ENCODE data around the gene KIAA0753. TPM values are rescaled to one million over a fixed set of nuclear protein-coding genes. Genes with fewer than 3 reads are reported as not detected.

KIAA0753 gene
- total and polyA plus RNA-seq, 2 of the 13 experiments (the other 11 are each of a cell fraction or from before 2014, with no cell fraction given), result 5.2 to 9.1 TPM

DNA sequence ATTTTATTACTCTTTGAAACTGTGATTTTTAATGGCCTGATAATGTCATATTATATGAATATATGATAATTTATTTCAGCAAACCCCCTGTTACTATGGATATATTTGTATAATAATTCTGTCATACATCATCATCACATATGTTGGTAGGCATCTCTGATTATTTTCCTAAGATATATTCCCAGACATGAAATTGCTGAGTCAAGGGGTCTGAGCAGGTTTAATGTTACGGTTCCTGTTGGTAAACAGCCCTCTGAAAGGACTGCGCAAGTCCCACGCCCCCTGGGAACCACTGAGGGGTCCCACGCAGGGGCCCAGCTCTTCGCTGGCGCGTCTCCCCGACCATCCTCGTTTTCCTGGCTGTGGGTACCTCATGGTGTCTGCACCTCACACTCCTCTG, 48.4 kb upstream of the KIAA0753 start:
- H3K4me3 ChIP-seq (replicated peaks in 1 of 3; ENCODE audit: insufficient read depth in 1 of 3, low read depth in 2 of 3, low read length in 3 of 3), result no peak overlapping the region
- ATAC-seq, result no peak
- no peak overlapping the region for H3K4me2 ChIP-seq (ENCODE audit: low read depth, low read length)
- H3K9ac ChIP-seq (ENCODE audit: insufficient read depth, low read depth, low read length), result no peak overlapping the region
- BruUV-seq (replicated peaks), result no TSS peak
- POLR2A ChIA-PET, result interaction anchor here (1.4 to 2.1 kb wide), 3 partner anchors 11 to 24 kb away, joined by 3 to 9 read pairs (median 4); partner anchors contain the start of gene SLC13A5
- no peaks in the 10 kb centered on the region for H3K9me3 ChIP-seq (ENCODE audit: low read length)
- peaks cover 11 to 47% of the 10 kb centered on the region in 2 experiments for H3K36me3 ChIP-seq (replicated peaks in 1 of 2; ENCODE audit: control insufficient read depth in 1 of 2, insufficient read depth in 2 of 2, low read length in 2 of 2)
- no peak for DNase-seq (ENCODE audit: low spot score)
- no peaks in the 10 kb centered on the region for H4K20me1 ChIP-seq (ENCODE audit: insufficient read depth, low read length)
- no peaks in the 10 kb centered on the region for H3K27me3 ChIP-seq (ENCODE audit: control insufficient read depth in 1 of 2, insufficient read depth in 2 of 2, low read length in 2 of 2)
- H3K79me2 ChIP-seq (ENCODE audit: insufficient read depth, low read length), result no peaks in the 10 kb centered on the region
- H3K27ac ChIP-seq (ENCODE audit: extremely low read length, insufficient read depth, low read length), result no peak overlapping the region
- H3K4me1 ChIP-seq (ENCODE audit: insufficient read depth, low read length), result peaks cover 40% of the 10 kb centered on the region
- WGBS (ENCODE audit: low lambda C conversion rate), result 93% methylated on average over 9 of the region's 9 CpGs
- no peak for FAIRE-seq
- TF ChIP-seq ZFP62 (CRISPR knock-in tag; IDR thresholded peaks at IDR 0.05) (no peak), MAFK (conservative IDR thresholded peaks at IDR 0.05 in 1 of 2, IDR thresholded peaks at IDR 0.05 in 1 of 2; ENCODE audit: low read length in 2 of 2) (peak; percentile 47 to 68), MAFF (IDR thresholded peaks at IDR 0.05; ENCODE audit: low read depth, low read length) (peak; percentile 25; the same call in 1 of the 2 replicates)
- no peak overlapping the region for H2AFZ ChIP-seq (ENCODE audit: low read length)
- intact Hi-C loops (cut with micrococcal nuclease; ENCODE audit: unreplicated experiment), result no loop called here
- CTCF ChIA-PET (ENCODE audit: low intra/inter-chr PET ratio, low total read pairs), result no interaction called here
- in situ Hi-C loops (cut with HindIII; ENCODE audit: extremely low pct_ligation_motif_present, low pct_unique_long_range_greater_than_20kb), result no loop called here

DNA sequence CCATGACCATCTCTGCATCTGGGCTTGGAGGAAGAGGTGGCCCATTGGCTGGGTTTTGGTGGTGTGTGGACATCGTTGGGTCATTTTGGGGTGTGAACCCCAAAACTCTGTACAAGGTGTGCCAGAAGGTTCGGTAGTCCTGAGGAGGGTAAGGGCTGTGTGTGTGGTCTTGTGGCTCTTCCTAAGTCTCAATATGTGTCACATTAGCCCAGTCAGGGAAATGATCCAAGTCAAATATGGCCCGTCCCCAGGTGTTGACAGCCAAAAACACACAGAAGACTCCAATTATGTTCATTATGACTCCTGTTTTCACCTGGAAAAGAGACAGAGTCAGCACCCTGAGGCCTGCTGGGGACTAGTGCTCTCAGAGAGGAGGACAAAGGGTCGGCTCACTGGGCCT, 45.5 kb upstream of the KIAA0753 start:
- POLR2A ChIA-PET, result interaction anchor here (1.8 to 7.7 kb wide), 2 partner anchors 9 to 14 kb away, joined by 5 to 265 read pairs; no protein-coding TSS in a partner anchor
- peaks cover 52% of the 10 kb centered on the region for H3K4me1 ChIP-seq (ENCODE audit: insufficient read depth, low read length)

More for the DNA sequence above, 45.5 kb upstream of the KIAA0753 start:
- no peak for DNase-seq (ENCODE audit: low spot score)
- Histone ChIP-seq H3K27me3 (ENCODE audit: control insufficient read depth in 1 of 2, insufficient read depth in 2 of 2, low read length in 2 of 2) (no peaks in the 10 kb centered on the region), H3K79me2 (ENCODE audit: insufficient read depth, low read length) (no peaks in the 10 kb centered on the region), H3K9me3 (ENCODE audit: low read length) (no peaks in the 10 kb centered on the region), H3K9ac (ENCODE audit: insufficient read depth, low read depth, low read length) (no peak overlapping the region), H3K4me2 (ENCODE audit: low read depth, low read length) (no peak overlapping the region), H2AFZ (ENCODE audit: low read length) (no peak overlapping the region), H3K4me3 (replicated peaks in 1 of 3; ENCODE audit: insufficient read depth in 1 of 3, low read depth in 2 of 3, low read length in 3 of 3) (no peak overlapping the region), H4K20me1 (ENCODE audit: insufficient read depth, low read length) (no peaks in the 10 kb centered on the region), H3K27ac (ENCODE audit: extremely low read length, insufficient read depth, low read length) (no peak overlapping the region), H3K36me3 (replicated peaks in 1 of 2; ENCODE audit: control insufficient read depth in 1 of 2, insufficient read depth in 2 of 2, low read length in 2 of 2) (peaks cover 3 to 23% of the 10 kb centered on the region in 2 experiments)
- no peak for ATAC-seq
- in situ Hi-C loops (cut with HindIII; ENCODE audit: extremely low pct_ligation_motif_present, low pct_unique_long_range_greater_than_20kb) (no loop called here), intact Hi-C loops (cut with micrococcal nuclease; ENCODE audit: unreplicated experiment) (no loop called here)
- CTCF ChIA-PET (ENCODE audit: low intra/inter-chr PET ratio, low total read pairs), result no interaction called here
- TF ChIP-seq ZNF572 (CRISPR knock-in tag; IDR thresholded peaks at IDR 0.05) (0 out of 2 replicates have a peak, but pooled peaks have one; percentile 62), ZNF607 (CRISPR knock-in tag; IDR thresholded peaks at IDR 0.05; ENCODE audit: borderline replicate concordance) (0 out of 2 replicates have a peak, but pooled peaks have one; percentile 60), ZSCAN31 (CRISPR knock-in tag; IDR thresholded peaks at IDR 0.05; ENCODE audit: low read depth) (no peak), ZBTB21 (CRISPR knock-in tag; IDR thresholded peaks at IDR 0.05) (no peak), ZNF790 (CRISPR knock-in tag; IDR thresholded peaks at IDR 0.05; ENCODE audit: borderline replicate concordance) (no peak)
- TF ChIP-seq, protein P1, sequence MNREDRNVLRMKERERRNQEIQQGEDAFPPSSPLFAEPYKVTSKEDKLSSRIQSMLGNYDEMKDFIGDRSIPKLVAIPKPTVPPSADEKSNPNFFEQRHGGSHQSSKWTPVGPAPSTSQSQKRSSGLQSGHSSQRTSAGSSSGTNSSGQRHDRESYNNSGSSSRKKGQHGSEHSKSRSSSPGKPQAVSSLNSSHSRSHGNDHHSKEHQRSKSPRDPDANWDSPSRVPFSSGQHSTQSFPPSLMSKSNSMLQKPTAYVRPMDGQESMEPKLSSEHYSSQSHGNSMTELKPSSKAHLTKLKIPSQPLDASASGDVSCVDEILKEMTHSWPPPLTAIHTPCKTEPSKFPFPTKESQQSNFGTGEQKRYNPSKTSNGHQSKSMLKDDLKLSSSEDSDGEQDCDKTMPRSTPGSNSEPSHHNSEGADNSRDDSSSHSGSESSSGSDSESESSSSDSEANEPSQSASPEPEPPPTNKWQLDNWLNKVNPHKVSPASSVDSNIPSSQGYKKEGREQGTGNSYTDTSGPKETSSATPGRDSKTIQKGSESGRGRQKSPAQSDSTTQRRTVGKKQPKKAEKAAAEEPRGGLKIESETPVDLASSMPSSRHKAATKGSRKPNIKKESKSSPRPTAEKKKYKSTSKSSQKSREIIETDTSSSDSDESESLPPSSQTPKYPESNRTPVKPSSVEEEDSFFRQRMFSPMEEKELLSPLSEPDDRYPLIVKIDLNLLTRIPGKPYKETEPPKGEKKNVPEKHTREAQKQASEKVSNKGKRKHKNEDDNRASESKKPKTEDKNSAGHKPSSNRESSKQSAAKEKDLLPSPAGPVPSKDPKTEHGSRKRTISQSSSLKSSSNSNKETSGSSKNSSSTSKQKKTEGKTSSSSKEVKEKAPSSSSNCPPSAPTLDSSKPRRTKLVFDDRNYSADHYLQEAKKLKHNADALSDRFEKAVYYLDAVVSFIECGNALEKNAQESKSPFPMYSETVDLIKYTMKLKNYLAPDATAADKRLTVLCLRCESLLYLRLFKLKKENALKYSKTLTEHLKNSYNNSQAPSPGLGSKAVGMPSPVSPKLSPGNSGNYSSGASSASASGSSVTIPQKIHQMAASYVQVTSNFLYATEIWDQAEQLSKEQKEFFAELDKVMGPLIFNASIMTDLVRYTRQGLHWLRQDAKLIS (CRISPR knock-in tag; IDR thresholded peaks at IDR 0.05), result no peak
- TF ChIP-seq, protein P2, sequence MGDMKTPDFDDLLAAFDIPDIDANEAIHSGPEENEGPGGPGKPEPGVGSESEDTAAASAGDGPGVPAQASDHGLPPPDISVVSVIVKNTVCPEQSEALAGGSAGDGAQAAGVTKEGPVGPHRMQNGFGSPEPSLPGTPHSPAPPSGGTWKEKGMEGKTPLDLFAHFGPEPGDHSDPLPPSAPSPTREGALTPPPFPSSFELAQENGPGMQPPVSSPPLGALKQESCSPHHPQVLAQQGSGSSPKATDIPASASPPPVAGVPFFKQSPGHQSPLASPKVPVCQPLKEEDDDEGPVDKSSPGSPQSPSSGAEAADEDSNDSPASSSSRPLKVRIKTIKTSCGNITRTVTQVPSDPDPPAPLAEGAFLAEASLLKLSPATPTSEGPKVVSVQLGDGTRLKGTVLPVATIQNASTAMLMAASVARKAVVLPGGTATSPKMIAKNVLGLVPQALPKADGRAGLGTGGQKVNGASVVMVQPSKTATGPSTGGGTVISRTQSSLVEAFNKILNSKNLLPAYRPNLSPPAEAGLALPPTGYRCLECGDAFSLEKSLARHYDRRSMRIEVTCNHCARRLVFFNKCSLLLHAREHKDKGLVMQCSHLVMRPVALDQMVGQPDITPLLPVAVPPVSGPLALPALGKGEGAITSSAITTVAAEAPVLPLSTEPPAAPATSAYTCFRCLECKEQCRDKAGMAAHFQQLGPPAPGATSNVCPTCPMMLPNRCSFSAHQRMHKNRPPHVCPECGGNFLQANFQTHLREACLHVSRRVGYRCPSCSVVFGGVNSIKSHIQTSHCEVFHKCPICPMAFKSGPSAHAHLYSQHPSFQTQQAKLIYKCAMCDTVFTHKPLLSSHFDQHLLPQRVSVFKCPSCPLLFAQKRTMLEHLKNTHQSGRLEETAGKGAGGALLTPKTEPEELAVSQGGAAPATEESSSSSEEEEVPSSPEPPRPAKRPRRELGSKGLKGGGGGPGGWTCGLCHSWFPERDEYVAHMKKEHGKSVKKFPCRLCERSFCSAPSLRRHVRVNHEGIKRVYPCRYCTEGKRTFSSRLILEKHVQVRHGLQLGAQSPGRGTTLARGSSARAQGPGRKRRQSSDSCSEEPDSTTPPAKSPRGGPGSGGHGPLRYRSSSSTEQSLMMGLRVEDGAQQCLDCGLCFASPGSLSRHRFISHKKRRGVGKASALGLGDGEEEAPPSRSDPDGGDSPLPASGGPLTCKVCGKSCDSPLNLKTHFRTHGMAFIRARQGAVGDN (CRISPR knock-in tag; IDR thresholded peaks at IDR 0.05), result peak; percentile 1; the same call in 1 of the 2 replicates
- 100% methylated on average over 3 of the region's 4 CpGs for WGBS (ENCODE audit: low lambda C conversion rate)
- no TSS peak for BruUV-seq (replicated peaks)
- FAIRE-seq, result no peak
